ENCODE results near the gene TMEM30B.

The TMEM30B gene

DNA sequence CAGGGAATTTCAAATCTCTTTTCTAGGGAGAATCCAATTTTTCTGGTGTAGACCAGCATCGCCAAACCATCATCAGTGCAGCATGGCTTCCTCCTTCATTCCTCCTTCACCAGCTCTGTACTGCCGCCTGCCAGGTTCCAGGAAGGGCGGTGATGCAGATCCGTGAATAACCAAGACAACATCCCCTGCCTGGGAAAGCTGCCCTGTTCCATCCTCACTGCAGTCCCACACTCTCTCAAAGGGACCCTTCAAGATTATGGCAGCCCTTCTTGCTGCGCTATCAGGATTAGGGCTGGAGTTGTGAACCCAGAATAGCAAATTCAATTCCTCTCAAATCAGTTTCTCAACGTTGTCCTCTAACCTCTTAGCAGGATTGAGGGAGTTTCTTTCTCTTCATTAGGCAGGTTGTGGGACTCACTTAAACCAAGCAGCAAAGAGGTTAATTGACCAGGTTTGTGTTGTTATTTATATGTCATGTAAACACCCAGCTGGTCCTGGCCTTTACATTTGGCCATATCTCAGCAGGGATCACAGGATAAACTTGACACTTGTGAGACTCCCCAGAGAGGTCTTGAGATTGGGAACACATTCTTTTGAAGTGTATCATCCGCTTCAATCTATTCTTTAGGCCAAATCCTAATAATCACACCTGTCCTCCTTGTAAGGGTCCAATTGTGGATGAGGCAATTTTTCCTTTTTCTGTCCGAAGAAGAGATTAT lies 26.2 kb downstream of the TMEM30B start:
- H3K4me1 ChIP-seq (ENCODE audit: insufficient read depth, low read length, severe bottlenecking): peaks cover 14% of the 10 kb centered on the region
- TF ChIP-seq, protein P1, sequence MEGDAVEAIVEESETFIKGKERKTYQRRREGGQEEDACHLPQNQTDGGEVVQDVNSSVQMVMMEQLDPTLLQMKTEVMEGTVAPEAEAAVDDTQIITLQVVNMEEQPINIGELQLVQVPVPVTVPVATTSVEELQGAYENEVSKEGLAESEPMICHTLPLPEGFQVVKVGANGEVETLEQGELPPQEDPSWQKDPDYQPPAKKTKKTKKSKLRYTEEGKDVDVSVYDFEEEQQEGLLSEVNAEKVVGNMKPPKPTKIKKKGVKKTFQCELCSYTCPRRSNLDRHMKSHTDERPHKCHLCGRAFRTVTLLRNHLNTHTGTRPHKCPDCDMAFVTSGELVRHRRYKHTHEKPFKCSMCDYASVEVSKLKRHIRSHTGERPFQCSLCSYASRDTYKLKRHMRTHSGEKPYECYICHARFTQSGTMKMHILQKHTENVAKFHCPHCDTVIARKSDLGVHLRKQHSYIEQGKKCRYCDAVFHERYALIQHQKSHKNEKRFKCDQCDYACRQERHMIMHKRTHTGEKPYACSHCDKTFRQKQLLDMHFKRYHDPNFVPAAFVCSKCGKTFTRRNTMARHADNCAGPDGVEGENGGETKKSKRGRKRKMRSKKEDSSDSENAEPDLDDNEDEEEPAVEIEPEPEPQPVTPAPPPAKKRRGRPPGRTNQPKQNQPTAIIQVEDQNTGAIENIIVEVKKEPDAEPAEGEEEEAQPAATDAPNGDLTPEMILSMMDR (IDR thresholded peaks at IDR 0.05; ENCODE audit: low read length): no peak
- no peak for TF ChIP-seq EZH2 (IDR thresholded peaks at IDR 0.05; ENCODE audit: borderline replicate concordance, low read length)
- no peaks in the 10 kb centered on the region for H3K9me2 ChIP-seq (ENCODE audit: low read depth, low read length)
- H3K9ac ChIP-seq (ENCODE audit: low read length): no peak overlapping the region
- no peak overlapping the region for H3K4me2 ChIP-seq (ENCODE audit: low read length)
- H3K27me3 ChIP-seq (ENCODE audit: insufficient read depth, low read length): no peaks in the 10 kb centered on the region
- H2AFZ ChIP-seq (ENCODE audit: low read length): no peak overlapping the region
- no peaks in the 10 kb centered on the region for H3K9me3 ChIP-seq (ENCODE audit: low read length)
- no peaks in the 10 kb centered on the region for H3K79me2 ChIP-seq (ENCODE audit: insufficient read depth, low read length)
- no peaks in the 10 kb centered on the region for H3K36me3 ChIP-seq (ENCODE audit: insufficient read depth, low read length)
- H4K20me1 ChIP-seq (ENCODE audit: insufficient read depth, low read length): no peaks in the 10 kb centered on the region
- H3K27ac ChIP-seq (ENCODE audit: low read depth, low read length, poor library complexity, severe bottlenecking): no peak overlapping the region
- H3K4me3 ChIP-seq (ENCODE audit: low read depth, low read length, poor library complexity, severe bottlenecking): no peak overlapping the region
- H3F3A ChIP-seq (ENCODE audit: insufficient read depth, low read length): no peaks in the 10 kb centered on the region

DNA sequence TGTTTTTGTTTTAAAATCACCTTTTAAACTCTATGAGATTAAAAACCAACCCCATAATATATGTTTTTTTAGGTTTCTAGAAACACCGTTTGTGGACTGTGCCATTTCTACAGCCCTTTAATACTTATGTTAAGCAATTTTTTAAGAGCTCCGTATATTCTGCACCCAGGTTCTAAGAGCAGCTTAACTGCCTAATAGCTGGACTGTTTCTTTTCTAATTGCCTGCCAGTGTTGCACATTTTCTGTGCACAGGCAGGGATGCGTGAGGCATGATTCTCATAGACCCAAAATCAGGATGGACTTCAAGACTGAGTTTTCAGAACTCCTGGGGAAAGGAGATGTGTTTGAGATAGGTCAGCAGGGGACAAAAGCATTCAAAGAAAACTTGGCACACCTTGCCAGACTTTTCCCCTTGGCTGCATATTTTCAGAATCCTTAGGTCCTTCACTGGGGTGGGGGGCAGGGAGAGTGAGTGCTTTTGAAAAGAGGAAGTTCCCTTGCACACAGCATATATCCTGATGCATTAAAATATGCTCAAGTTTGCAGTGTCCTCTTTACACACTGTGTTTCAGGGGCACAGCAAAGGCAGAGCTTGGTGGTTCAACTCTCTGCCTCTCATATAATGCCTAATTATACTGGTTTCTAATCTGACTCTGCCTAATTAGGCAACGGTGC lies 27.9 kb downstream of the TMEM30B start:
- Histone ChIP-seq H3K4me2 (ENCODE audit: low read length) (peak overlapping the region; percentile 10; the same call in 1 of the 2 replicates), H3F3A (ENCODE audit: insufficient read depth, low read length) (no peaks in the 10 kb centered on the region), H3K9me3 (ENCODE audit: low read length) (no peaks in the 10 kb centered on the region), H3K9me2 (ENCODE audit: low read depth, low read length) (no peaks in the 10 kb centered on the region), H3K4me3 (ENCODE audit: low read depth, low read length, poor library complexity, severe bottlenecking) (no peak overlapping the region), H3K9ac (ENCODE audit: low read length) (peak overlapping the region; percentile 7; the same call in 1 of the 2 replicates), H4K20me1 (ENCODE audit: insufficient read depth, low read length) (no peaks in the 10 kb centered on the region), H2AFZ (ENCODE audit: low read length) (no peak overlapping the region), H3K4me1 (ENCODE audit: insufficient read depth, low read length, severe bottlenecking) (peaks cover 14% of the 10 kb centered on the region), H3K79me2 (ENCODE audit: insufficient read depth, low read length) (no peaks in the 10 kb centered on the region), H3K27me3 (ENCODE audit: insufficient read depth, low read length) (no peaks in the 10 kb centered on the region), H3K36me3 (ENCODE audit: insufficient read depth, low read length) (no peaks in the 10 kb centered on the region), H3K27ac (ENCODE audit: low read depth, low read length, poor library complexity, severe bottlenecking) (peak overlapping the region; percentile 57)
- TF ChIP-seq, protein P1 (IDR thresholded peaks at IDR 0.05; ENCODE audit: low read length): no peak
- no peak for TF ChIP-seq EZH2 (IDR thresholded peaks at IDR 0.05; ENCODE audit: borderline replicate concordance, low read length)

DNA sequence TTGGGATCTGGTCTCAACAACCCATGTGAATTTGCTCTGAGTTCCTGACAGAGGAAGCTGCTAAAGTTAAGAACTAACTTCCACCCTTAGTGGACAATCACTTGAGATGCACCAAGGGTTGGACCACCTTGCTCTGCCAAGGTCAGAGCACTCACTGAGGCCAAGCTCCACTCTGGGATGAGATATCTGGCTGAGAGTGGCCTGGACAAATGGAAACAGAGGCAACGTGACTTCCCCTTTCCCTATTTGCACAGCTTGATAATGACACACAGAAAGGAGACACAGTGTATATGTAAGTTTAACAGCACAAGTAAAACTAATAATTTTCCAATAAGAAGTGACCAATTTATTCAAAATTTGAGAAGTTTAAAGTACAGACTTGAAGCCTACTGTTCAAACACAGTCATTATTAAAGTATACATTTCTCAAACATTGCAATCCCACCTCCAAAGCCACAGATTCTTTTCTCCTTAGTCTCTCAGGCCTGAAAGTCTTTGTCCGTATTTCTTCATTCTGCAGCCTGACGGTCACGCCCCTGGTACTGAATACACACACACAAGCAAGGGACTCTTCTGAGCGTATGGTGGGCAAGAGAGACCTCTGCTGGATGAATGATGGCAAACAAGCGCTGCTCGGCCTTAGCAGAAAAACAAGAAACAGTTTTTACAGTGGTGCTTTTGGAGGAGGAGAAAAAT lies 28.6 kb downstream of the TMEM30B start:
- no peak overlapping the region for H3K27ac ChIP-seq (ENCODE audit: low read depth, low read length, poor library complexity, severe bottlenecking)
- no peaks in the 10 kb centered on the region for H3F3A ChIP-seq (ENCODE audit: insufficient read depth, low read length)
- no peaks in the 10 kb centered on the region for H3K9me2 ChIP-seq (ENCODE audit: low read depth, low read length)
- H3K36me3 ChIP-seq (ENCODE audit: insufficient read depth, low read length): no peaks in the 10 kb centered on the region
- no peaks in the 10 kb centered on the region for H3K27me3 ChIP-seq (ENCODE audit: insufficient read depth, low read length)
- H3K9me3 ChIP-seq (ENCODE audit: low read length): no peaks in the 10 kb centered on the region
- H3K4me3 ChIP-seq (ENCODE audit: low read depth, low read length, poor library complexity, severe bottlenecking): no peak overlapping the region
- H4K20me1 ChIP-seq (ENCODE audit: insufficient read depth, low read length): no peaks in the 10 kb centered on the region
- H3K4me1 ChIP-seq (ENCODE audit: insufficient read depth, low read length, severe bottlenecking): peaks cover 14% of the 10 kb centered on the region
- TF ChIP-seq, protein P1 (IDR thresholded peaks at IDR 0.05; ENCODE audit: low read length): peak; percentile 94
- no peak for TF ChIP-seq EZH2 (IDR thresholded peaks at IDR 0.05; ENCODE audit: borderline replicate concordance, low read length)
- no peak overlapping the region for H2AFZ ChIP-seq (ENCODE audit: low read length)
- H3K4me2 ChIP-seq (ENCODE audit: low read length): peak overlapping the region; percentile 10; the same call in 1 of the 2 replicates
- H3K79me2 ChIP-seq (ENCODE audit: insufficient read depth, low read length): no peaks in the 10 kb centered on the region
- H3K9ac ChIP-seq (ENCODE audit: low read length): no peak overlapping the region

Data from OCI-LY1 (cell line).